ENCODE results near the gene SMIM3. TPM values are rescaled to one million over a fixed set of nuclear protein-coding genes. Genes with fewer than 3 reads are reported as not detected.
A peak's percentile ranks its signal among the peaks of the same experiment; 100 is the strongest.

Gene SMIM3
- total RNA-seq, 6 donors from 2014 or later = 20.4 to 40.0 (median 21.6) TPM

DNA sequence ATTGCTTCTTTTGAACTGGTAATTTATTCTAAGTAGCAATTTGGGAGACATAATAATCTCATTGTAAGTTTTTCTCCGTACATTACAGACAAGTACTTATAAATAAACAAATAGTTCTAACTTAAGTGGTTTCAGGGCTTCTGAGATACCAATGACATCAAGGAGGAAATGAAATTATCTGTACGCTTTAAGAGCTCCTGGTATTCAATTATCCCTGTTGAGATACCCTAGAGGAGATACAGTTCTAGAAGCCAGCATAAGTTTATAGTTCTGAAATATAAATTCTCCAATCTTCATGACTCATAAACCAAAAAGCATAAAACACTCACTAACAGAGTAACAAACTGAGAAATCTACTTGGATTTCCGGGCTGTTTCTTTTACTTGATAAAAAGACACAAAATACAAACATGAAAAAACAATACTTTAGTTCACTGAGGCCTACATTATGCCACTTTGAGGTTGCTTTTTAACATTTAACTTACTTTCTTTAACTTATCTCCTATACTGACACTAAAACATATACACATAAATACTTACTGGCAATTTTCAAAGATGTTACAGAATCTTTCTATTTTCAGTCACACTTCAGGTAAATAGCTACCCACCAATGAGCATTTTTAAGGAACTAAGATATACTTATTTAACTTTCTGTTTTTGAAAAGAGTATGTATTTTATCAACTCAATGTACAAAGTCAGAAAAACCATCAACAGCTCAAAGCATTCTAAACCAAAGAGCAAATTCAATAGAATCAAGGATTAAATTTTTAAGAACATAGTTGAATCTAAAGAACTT, 27.3 kb upstream of the SMIM3 start:
- H3K4me1 ChIP-seq = peaks cover 26 to 45% (median 34%) of the 10 kb centered on the region in 4 donors
- H3K27ac ChIP-seq = peak overlapping the region in 3 of 4 donors; percentile 1 to 37 (median 22)
- H3K27me3 ChIP-seq = no peaks in the 10 kb centered on the region
- no peak overlapping the region for H3K4me3 ChIP-seq
- ATAC-seq (ENCODE audit: low FRiP score in 2 of 2) (no peak), DNase-seq (no peak)
- H3K36me3 ChIP-seq = peaks cover 7 to 60% (median 30%) of the 10 kb centered on the region in 4 donors
- H3K9me3 ChIP-seq = no peaks in the 10 kb centered on the region
- no peak for TF ChIP-seq EP300 (IDR thresholded peaks at IDR 0.05)
- no peak for TF ChIP-seq POLR2A (IDR thresholded peaks at IDR 0.05)
- TF ChIP-seq, protein P1, sequence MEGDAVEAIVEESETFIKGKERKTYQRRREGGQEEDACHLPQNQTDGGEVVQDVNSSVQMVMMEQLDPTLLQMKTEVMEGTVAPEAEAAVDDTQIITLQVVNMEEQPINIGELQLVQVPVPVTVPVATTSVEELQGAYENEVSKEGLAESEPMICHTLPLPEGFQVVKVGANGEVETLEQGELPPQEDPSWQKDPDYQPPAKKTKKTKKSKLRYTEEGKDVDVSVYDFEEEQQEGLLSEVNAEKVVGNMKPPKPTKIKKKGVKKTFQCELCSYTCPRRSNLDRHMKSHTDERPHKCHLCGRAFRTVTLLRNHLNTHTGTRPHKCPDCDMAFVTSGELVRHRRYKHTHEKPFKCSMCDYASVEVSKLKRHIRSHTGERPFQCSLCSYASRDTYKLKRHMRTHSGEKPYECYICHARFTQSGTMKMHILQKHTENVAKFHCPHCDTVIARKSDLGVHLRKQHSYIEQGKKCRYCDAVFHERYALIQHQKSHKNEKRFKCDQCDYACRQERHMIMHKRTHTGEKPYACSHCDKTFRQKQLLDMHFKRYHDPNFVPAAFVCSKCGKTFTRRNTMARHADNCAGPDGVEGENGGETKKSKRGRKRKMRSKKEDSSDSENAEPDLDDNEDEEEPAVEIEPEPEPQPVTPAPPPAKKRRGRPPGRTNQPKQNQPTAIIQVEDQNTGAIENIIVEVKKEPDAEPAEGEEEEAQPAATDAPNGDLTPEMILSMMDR (IDR thresholded peaks at IDR 0.05) = no peak
- TF ChIP-seq POLR2AphosphoS5 (IDR thresholded peaks at IDR 0.05) = no peak
- WGBS, 2 donors = 53 to 58% methylated on average over 3 of the region's 3 CpGs

- H3K36me3 ChIP-seq = peaks cover 7 to 61% (median 30%) of the 10 kb centered on the region in 4 donors
- WGBS, 2 donors = 67 to 77% methylated on average over 5 of the region's 5 CpGs
These were observed 25.1 kb upstream of the SMIM3 start for GRCh38 chr5:150753463-150753862.

DNA sequence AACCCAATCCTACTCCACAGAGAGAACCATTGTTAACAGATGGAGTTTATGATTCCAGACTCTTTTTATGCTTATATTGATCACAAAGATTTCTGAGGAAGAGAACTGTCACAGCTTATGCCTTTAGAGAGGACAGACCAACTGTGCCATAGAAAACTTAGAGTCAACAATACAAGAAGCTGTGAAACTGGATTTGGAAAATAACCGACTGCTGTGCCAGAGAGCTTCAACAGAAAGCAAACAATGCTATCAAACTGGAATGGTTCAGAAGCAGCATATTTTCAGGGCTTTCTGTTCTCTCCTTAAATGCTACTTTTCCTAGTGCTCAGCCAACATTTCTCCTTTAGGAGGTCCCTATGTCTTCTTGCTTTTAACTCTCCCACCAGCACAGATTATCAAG, 24.7 kb upstream of the SMIM3 start:
- H3K27me3 ChIP-seq = no peaks in the 10 kb centered on the region
- peak overlapping the region; percentile 12 to 76 (median 50) for H3K27ac ChIP-seq
- peaks cover 7 to 61% (median 30%) of the 10 kb centered on the region in 4 donors for H3K36me3 ChIP-seq
- H3K9me3 ChIP-seq = no peaks in the 10 kb centered on the region
- no peak overlapping the region for H3K4me3 ChIP-seq
- WGBS, 2 donors = 70 to 71% methylated on average over 1 of the region's 1 CpG
- peaks cover 42 to 60% (median 44%) of the 10 kb centered on the region in 4 donors for H3K4me1 ChIP-seq
- DNase-seq (no peak), ATAC-seq (ENCODE audit: low FRiP score in 2 of 2) (no peak)
- TF ChIP-seq POLR2A (IDR thresholded peaks at IDR 0.05) = no peak
- no peak for TF ChIP-seq EP300 (IDR thresholded peaks at IDR 0.05)

More at GRCh38 chr5:150753463-150753862, 25.1 kb upstream of the SMIM3 start:
- Histone ChIP-seq H3K27ac (peak overlapping the region; percentile 12 to 76 (median 50)), H3K9me3 (no peaks in the 10 kb centered on the region), H3K4me1 (peaks cover 42 to 60% (median 44%) of the 10 kb centered on the region in 4 donors), H3K27me3 (no peaks in the 10 kb centered on the region), H3K4me3 (no peak overlapping the region)
- ATAC-seq (ENCODE audit: low FRiP score in 2 of 2) (no peak), DNase-seq (no peak)
- TF ChIP-seq POLR2AphosphoS5 (IDR thresholded peaks at IDR 0.05) (no peak), EP300 (IDR thresholded peaks at IDR 0.05) (no peak), POLR2A (IDR thresholded peaks at IDR 0.05) (no peak)
- TF ChIP-seq, protein P1 (IDR thresholded peaks at IDR 0.05) = no peak

DNA sequence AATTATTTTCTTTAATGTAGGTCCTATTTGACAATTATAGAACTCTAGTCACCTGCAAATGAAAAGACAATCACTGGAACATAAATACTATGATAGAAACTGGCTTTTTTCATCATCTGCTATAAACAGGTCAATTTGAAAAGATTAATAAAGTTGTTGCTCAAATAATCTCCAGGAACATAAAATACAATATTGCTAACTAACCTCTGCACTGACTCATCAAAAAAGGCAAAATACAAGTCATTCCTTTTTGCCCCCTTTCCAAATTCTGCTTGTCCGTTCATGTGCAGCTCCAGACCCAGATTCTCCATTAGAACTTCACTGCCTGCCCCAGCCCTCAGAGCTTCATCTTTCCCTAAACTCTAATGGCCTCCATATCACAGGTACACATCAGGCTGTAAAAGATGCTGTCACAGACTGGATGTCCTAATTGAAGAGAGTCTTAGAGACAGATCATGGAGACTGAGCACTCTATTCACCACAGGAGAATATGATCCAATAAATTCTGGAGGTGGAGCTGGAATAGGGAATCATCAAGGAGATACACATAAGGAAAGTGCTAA, 21.4 kb upstream of the SMIM3 start:
- peak overlapping the region; percentile 4 to 99 (median 93) for H3K27ac ChIP-seq
- no peak for DNase-seq
- H3K36me3 ChIP-seq = peaks cover 7 to 42% (median 29%) of the 10 kb centered on the region in 4 donors
- H3K4me3 ChIP-seq = peak overlapping the region in 1 of 4 donors; percentile 80
- no peak for ATAC-seq (ENCODE audit: low FRiP score in 2 of 2)
- H3K27me3 ChIP-seq = no peaks in the 10 kb centered on the region
- 85 to 88% methylated on average over 1 of the region's 1 CpG for WGBS, 2 donors
- TF ChIP-seq EP300 (IDR thresholded peaks at IDR 0.05) (no peak), POLR2A (IDR thresholded peaks at IDR 0.05) (no peak), POLR2AphosphoS5 (IDR thresholded peaks at IDR 0.05) (no peak)
- peaks cover 24 to 43% (median 35%) of the 10 kb centered on the region in 4 donors for H3K4me1 ChIP-seq
- no peaks in the 10 kb centered on the region for H3K9me3 ChIP-seq

DNA sequence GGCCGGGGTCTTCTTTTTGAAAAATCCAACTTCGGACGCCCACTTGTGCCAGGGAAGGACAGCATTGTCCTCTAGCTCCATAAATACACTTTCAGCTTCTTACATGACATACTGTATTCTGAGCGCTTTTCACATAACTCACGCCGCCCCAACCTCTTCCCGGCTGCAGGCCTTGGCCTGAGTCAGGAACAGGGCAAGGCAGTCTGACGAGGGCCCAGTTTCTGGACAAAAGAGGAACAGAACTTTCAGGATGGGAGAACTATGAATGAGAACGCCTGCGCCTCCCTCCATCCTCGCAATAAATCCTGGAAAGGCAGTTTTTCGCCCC, 20.4 kb upstream of the SMIM3 start:
- ATAC-seq (ENCODE audit: low FRiP score in 2 of 2) (peak; percentile 56 to 57), DNase-seq (no peak)
- Histone ChIP-seq H3K27me3 (no peaks in the 10 kb centered on the region), H3K4me3 (peak overlapping the region; percentile 50 to 83 (median 74)), H3K4me1 (peaks cover 24 to 44% (median 39%) of the 10 kb centered on the region in 4 donors), H3K36me3 (peaks cover 3 to 32% (median 23%) of the 10 kb centered on the region in 4 donors), H3K9me3 (no peaks in the 10 kb centered on the region), H3K27ac (peak overlapping the region; percentile 90 to 99 (median 96))
- TF ChIP-seq POLR2AphosphoS5 (IDR thresholded peaks at IDR 0.05) (peak in 1 of 2 donors; percentile 20), POLR2A (IDR thresholded peaks at IDR 0.05) (no peak), EP300 (IDR thresholded peaks at IDR 0.05) (no peak)
- TF ChIP-seq, protein P1 (IDR thresholded peaks at IDR 0.05) = no peak
- WGBS, 2 donors = 5 to 9% methylated on average over 8 to 12 of the region's 12 CpGs
